Ovary (tissue), 9 donors: ENCODE results near the gene AASS. TPM values are rescaled to one million over a fixed set of nuclear protein-coding genes. Genes with fewer than 3 reads are reported as not detected.

Experiments
- DNase-seq, 5 donors: peaks; one replicate each; pipeline ENCODE4 v3.0.0-alpha.2; 2019 to 2020
- H3K27ac ChIP-seq, 2 donors: fragments of 200-600 bp; one replicate each; pipeline versions ENCODE4 v1.5.1 to v1.8.0; 2019 to 2022
- H3K27me3 ChIP-seq: fragments of 200-600 bp; one replicate; pipeline ENCODE4 v1.8.0; 2022
- H3K36me3 ChIP-seq: fragments of 200-600 bp; sonication (generic); one replicate; pipeline ENCODE4 v1.5.1; 2019
- H3K4me1 ChIP-seq: one replicate; pipeline ENCODE4 v1.8.1; 2013; ENCODE audit warnings: mild to moderate bottlenecking, moderate library complexity; ENCODE audit not compliant: insufficient read depth
- H3K4me3 ChIP-seq: fragments of 200-600 bp; sonication (generic); one replicate; pipeline ENCODE4 v1.5.1; 2017
- H3K9me3 ChIP-seq, 2 donors: fragments of 200-600 bp in 1 of 2; sonication (generic) in 1 of 2; one replicate each; pipeline versions ENCODE4 v1.5.1 to v1.8.1; 2013 to 2019; ENCODE audit warnings: mild to moderate bottlenecking in 1 of 2, moderate library complexity in 1 of 2
- CTCF ChIP-seq, 3 donors: fragments of 450-650 bp in 2 of 3; fragments of 200-600 bp in 1 of 3; IDR thresholded peaks; one replicate each; pipeline versions ENCODE4 v1.5.1 to v1.8.0; 2016 to 2022; ENCODE audit warnings: antibody characterized with exemption in 3 of 3, mild to moderate bottlenecking in 1 of 3
- EP300 ChIP-seq: sonication (generic); formaldehyde crosslinking; IDR thresholded peaks from one replicate; pipeline ENCODE4 v1.6.1; 2017; ENCODE audit warnings: antibody characterized with exemption
- POLR2A ChIP-seq: fragments of 450-650 bp; IDR thresholded peaks from one replicate; pipeline ENCODE4 v1.6.1; 2017; ENCODE audit warnings: antibody characterized with exemption, mild to moderate bottlenecking, moderate library complexity
- WGBS, 3 donors: extraction: QIAGEN DNeasy Blood & Tissue Kit in 1 of 3; methylation state at CpG; one replicate each; pipeline versions ENCODE4 v1.1.5 to v1.1.7; 2013 to 2017; 5-methylcytosine and 5-hydroxymethylcytosine counted together
- intact Hi-C, 4 donors: fragments of 100-400 bp; cut with DNase I; formaldehyde crosslinking; loops; one replicate each; pipeline versions ENCODE4 v1.11.0 to v1.15.1; 2022 to 2023
- polyA plus RNA-seq, 2 donors: library from polyadenylated mRNA; stranded (reverse); fragments of 200-250 nt in 1 of 2; fragments of 350-450 nt in 1 of 2; fragmentation: Illumina TruSeq in 1 of 2; extraction: RNeasy Lipid Tissue Mini Kit (QIAGEN cat#74804) in 1 of 2; gene quantifications; one replicate each; pipeline ENCODE4 v1.2.3, GENCODE V29; 2013 to 2014
- total RNA-seq, 7 donors: library from RNA; depleted of rRNA in 2 of 7; stranded (reverse); fragments of >200 nt in 2 of 7; fragmentation: NEBNext Ultra II Directional in 3 of 7; extraction: Animal tissue kit (Norgen Biotek cat#: 25700) in 3 of 7; gene quantifications; one replicate each; pipeline versions ENCODE4 v1.1.0 to v1.2.4, GENCODE V29; 2016 to 2023
- donor health status: DM: no; HTN: no; CAD: no; lungs with moderate emphysema.
- donor health status: DM: no; HTN: no; CAD: no.
- donor health status: Bipolar disorder and iron deficiency.
- donor health status: DM: yes; HTN: yes; CAD: no.
- donor health status: DM: no; HTN: no; CAD: no.
- donor health status: DM: yes; HTN: yes; CAD: no.

Gene AASS
- total and polyA plus RNA-seq, 9 donors, result 26.1 to 97.6 (median 59.0) TPM

- no peaks in the 10 kb centered on the region for H3K4me1 ChIP-seq
- WGBS, 3 donors, result 47 to 53% (median 53%) methylated on average over 2 of the region's 2 CpGs
- no peak for DNase-seq
- H3K9me3 ChIP-seq, result no peaks in the 10 kb centered on the region
- TF ChIP-seq CTCF (IDR thresholded peaks at IDR 0.05) (no peak), POLR2A (no peak), EP300 (no peak)
- H3K4me3 ChIP-seq, result no peak overlapping the region
- no peak overlapping the region for H3K27ac ChIP-seq
- intact Hi-C loops, result no loop called here
- no peaks in the 10 kb centered on the region for H3K36me3 ChIP-seq
- no peaks in the 10 kb centered on the region for H3K27me3 ChIP-seq
Measured at GRCh38 chr7:122056977-122057376, 87.1 kb downstream of the AASS start.

GRCh38 chr7:122055073-122055472, 89.0 kb downstream of the AASS start:
- Histone ChIP-seq H3K9me3 (no peaks in the 10 kb centered on the region), H3K27me3 (no peaks in the 10 kb centered on the region), H3K4me3 (no peak overlapping the region), H3K27ac (no peak overlapping the region), H3K4me1 (no peaks in the 10 kb centered on the region), H3K36me3 (no peaks in the 10 kb centered on the region)
- no peak for DNase-seq
- WGBS, 3 donors, result 77 to 83% (median 82%) methylated on average over 1 of the region's 1 CpG
- intact Hi-C loops, result no loop called here
- TF ChIP-seq CTCF (IDR thresholded peaks at IDR 0.05) (no peak), EP300 (no peak), POLR2A (no peak)

GRCh38 chr7:122054393-122054792, 89.7 kb downstream of the AASS start:
- WGBS, 3 donors, result 91 to 94% (median 93%) methylated on average over 1 of the region's 1 CpG
- intact Hi-C loops, result no loop called here

GRCh38 chr7:122046402-122046801, 97.6 kb downstream of the AASS start:
- WGBS, 3 donors, result 90 to 92% (median 91%) methylated on average over 3 of the region's 3 CpGs
- TF ChIP-seq EP300, result no peak
- no peak for TF ChIP-seq CTCF (IDR thresholded peaks at IDR 0.05)
- TF ChIP-seq POLR2A, result no peak
- DNase-seq, result no peak
- intact Hi-C loops, result no loop called here
- no peaks in the 10 kb centered on the region for H3K27me3 ChIP-seq
- no peaks in the 10 kb centered on the region for H3K36me3 ChIP-seq
- H3K4me3 ChIP-seq, result no peak overlapping the region
- no peaks in the 10 kb centered on the region for H3K4me1 ChIP-seq
- H3K27ac ChIP-seq, result no peak overlapping the region
- H3K9me3 ChIP-seq, result no peaks in the 10 kb centered on the region

More at GRCh38 chr7:122054393-122054792, 89.7 kb downstream of the AASS start:
- Histone ChIP-seq H3K36me3 (no peaks in the 10 kb centered on the region), H3K9me3 (no peaks in the 10 kb centered on the region), H3K4me3 (no peak overlapping the region), H3K27ac (no peak overlapping the region), H3K27me3 (no peaks in the 10 kb centered on the region), H3K4me1 (no peaks in the 10 kb centered on the region)
- no peak for TF ChIP-seq CTCF (IDR thresholded peaks at IDR 0.05)
- no peak for TF ChIP-seq EP300
- TF ChIP-seq POLR2A, result no peak
- DNase-seq, result no peak
